Adrenal gland (tissue), 12 donors: ENCODE results near the gene SMIM1. TPM values are rescaled to one million over a fixed set of nuclear protein-coding genes. Genes with fewer than 3 reads are reported as not detected.

Source experiments
- DNase-seq, 7 donors: peaks; one replicate each; pipeline ENCODE4 v3.0.0-alpha.2; 2019 to 2020
- H3K27ac ChIP-seq, 5 donors: fragments of 200-600 bp; sonication (generic) in 4 of 5; 1 replicate in 3 of 5; 2 replicates in 2 of 5; pipeline versions ENCODE4 v1.5.1 to v1.8.0; 2016 to 2020; ENCODE audit warnings: mild to moderate bottlenecking in 1 of 5
- H3K27me3 ChIP-seq: fragments of 200-600 bp; 2 replicates; pipeline ENCODE4 v1.8.0; 2021
- H3K36me3 ChIP-seq, 2 donors: fragments of 200-600 bp; replicated peaks in 1 of 2; 1 replicate in 1 of 2; 2 replicates in 1 of 2; pipeline versions ENCODE4 v1.5.1 to v1.8.0; 2018 to 2022
- H3K4me1 ChIP-seq, 2 donors: fragments of 200-600 bp; replicated peaks in 1 of 2; 1 replicate in 1 of 2; 2 replicates in 1 of 2; pipeline versions ENCODE4 v1.5.1 to v1.8.0; 2018 to 2021
- H3K4me3 ChIP-seq, 4 donors: fragments of 200-600 bp; sonication (generic) in 3 of 4; one replicate each; pipeline ENCODE4 v1.5.1; 2016 to 2018
- H3K9me3 ChIP-seq, 3 donors: fragments of 200-600 bp; sonication (generic) in 1 of 3; replicated peaks in 1 of 3; 1 replicate in 2 of 3; 2 replicates in 1 of 3; pipeline versions ENCODE4 v1.5.1 to v1.8.0; 2016 to 2021
- CTCF ChIP-seq, 6 experiments: fragments of 450-650 bp in 4 of 6; fragments of 200-600 bp in 2 of 6; sonication (generic) in 1 of 6; IDR thresholded peaks; 1 replicate in 5 of 6; 2 replicates in 1 of 6; pipeline versions ENCODE4 v1.5.1 to v1.8.0; 2016 to 2021; ENCODE audit warnings: antibody characterized with exemption in 6 of 6, mild to moderate bottlenecking in 2 of 6, moderate library complexity in 1 of 6
- POLR2A ChIP-seq, 2 donors: fragments of 450-650 bp; IDR thresholded peaks; one replicate each; pipeline ENCODE4 v1.6.1; 2017; ENCODE audit warnings: antibody characterized with exemption in 2 of 2, mild to moderate bottlenecking in 2 of 2, moderate library complexity in 1 of 2
- WGBS, 4 donors: extraction: QIAGEN DNeasy Blood & Tissue Kit in 2 of 4; methylation state at CpG; one replicate each; pipeline versions ENCODE4 v1.1.5 to v1.1.7; 2013 to 2017; 5-methylcytosine and 5-hydroxymethylcytosine counted together
- intact Hi-C, 2 donors: fragments of 100-400 bp; cut with DNase I; formaldehyde crosslinking; loops; one replicate each; pipeline versions ENCODE4 v1.14.1 to v1.15.0; 2022 to 2023
- polyA plus RNA-seq, 3 donors: library from polyadenylated mRNA; stranded (reverse); fragments of 200-250 nt in 2 of 3; fragments of 350-450 nt in 1 of 3; fragmentation: Illumina TruSeq in 1 of 3; extraction: RNeasy Lipid Tissue Mini Kit (QIAGEN cat#74804) in 1 of 3; gene quantifications; one replicate each; pipeline ENCODE4 v1.2.3, GENCODE V29; 2013 to 2014
- total RNA-seq, 9 donors: library from RNA; depleted of rRNA in 4 of 9; stranded (reverse); fragments of >200 nt in 4 of 9; fragments of 120-200 nt in 1 of 9; fragmentation: NEBNext Ultra II Directional in 1 of 9; extraction: Animal tissue kit (Norgen Biotek cat#: 25700) in 1 of 9; gene quantifications; one replicate each; pipeline versions ENCODE4 v1.1.0 to v1.2.4, GENCODE V29; 2013 to 2023
- donor health status: healthy with polysubstance abuse.
- donor health status: Bipolar disorder and iron deficiency.
- donor health status: DM: yes; HTN: yes; CAD: no.
- donor health status: DM: no; HTN: no; CAD: no.
- donor health status: DM: no; HTN: no; CAD: no.
- donor health status: DM: yes; HTN: yes; CAD: no.

The SMIM1 gene
- total and polyA plus RNA-seq, 12 donors = 0.35 to 22.0 (median 7.0) TPM; not detected in 2

- Histone ChIP-seq H3K9me3 (no peaks in the 10 kb centered on the region), H3K4me1 (no peaks in the 10 kb centered on the region), H3K36me3 (peaks cover 0 to 59% of the 10 kb centered on the region in 2 donors), H3K4me3 (no peak overlapping the region), H3K27me3 (no peaks in the 10 kb centered on the region), H3K27ac (no peak overlapping the region)
- intact Hi-C loops = no loop called here
- peak in 1 of 7 donors; percentile 13 for DNase-seq
- 92 to 93% (median 93%) methylated on average over 23 to 28 of the region's 28 CpGs for WGBS, 4 donors
- TF ChIP-seq POLR2A (IDR thresholded peaks at IDR 0.05) (no peak), CTCF (IDR thresholded peaks at IDR 0.05) (no peak)
Measured at GRCh38 chr1:3817821-3818597, 45.5 kb downstream of the SMIM1 start.

GRCh38 chr1:3819771-3820200, 47.2 kb downstream of the SMIM1 start:
- Histone ChIP-seq H3K4me1 (no peaks in the 10 kb centered on the region), H3K9me3 (no peaks in the 10 kb centered on the region), H3K27ac (no peak overlapping the region), H3K27me3 (no peaks in the 10 kb centered on the region), H3K4me3 (no peak overlapping the region), H3K36me3 (peaks cover 0 to 62% of the 10 kb centered on the region in 2 donors)
- 72 to 76% (median 74%) methylated on average over 10 of the region's 10 CpGs for WGBS, 4 donors
- intact Hi-C loops = no loop called here
- DNase-seq = peak in 1 of 7 donors; percentile 3
- no peak for TF ChIP-seq POLR2A (IDR thresholded peaks at IDR 0.05)
- no peak for TF ChIP-seq CTCF (IDR thresholded peaks at IDR 0.05)

GRCh38 chr1:3820316-3820715, 47.8 kb downstream of the SMIM1 start:
- Histone ChIP-seq H3K36me3 (peaks cover 0 to 60% of the 10 kb centered on the region in 2 donors), H3K27ac (no peak overlapping the region), H3K27me3 (no peaks in the 10 kb centered on the region), H3K9me3 (no peaks in the 10 kb centered on the region), H3K4me1 (no peaks in the 10 kb centered on the region), H3K4me3 (no peak overlapping the region)
- no peak for DNase-seq
- WGBS, 4 donors = 89 to 97% (median 92%) methylated on average over 8 of the region's 8 CpGs
- intact Hi-C loops = no loop called here
- TF ChIP-seq CTCF (IDR thresholded peaks at IDR 0.05) = no peak
- TF ChIP-seq POLR2A (IDR thresholded peaks at IDR 0.05) = no peak

GRCh38 chr1:3821004-3821403, 48.5 kb downstream of the SMIM1 start:
- intact Hi-C loops = no loop called here
- no peak for DNase-seq
- Histone ChIP-seq H3K27me3 (no peaks in the 10 kb centered on the region), H3K4me1 (no peaks in the 10 kb centered on the region), H3K9me3 (no peaks in the 10 kb centered on the region), H3K4me3 (no peak overlapping the region), H3K36me3 (peaks cover 0 to 60% of the 10 kb centered on the region in 2 donors), H3K27ac (no peak overlapping the region)
- TF ChIP-seq POLR2A (IDR thresholded peaks at IDR 0.05) = no peak
- TF ChIP-seq CTCF (IDR thresholded peaks at IDR 0.05) = no peak
- WGBS, 4 donors = 85 to 94% (median 89%) methylated on average over 5 to 6 of the region's 6 CpGs
